Activated naive CD8-positive, alpha-beta T cell treated with anti-CD3 and anti-CD28 coated beads for 36 hours (primary cell): Measurements from ENCODE around the gene PCARE. TPM values are rescaled to one million over a fixed set of nuclear protein-coding genes. Genes with fewer than 3 reads are reported as not detected.

Experiments
- DNase-seq: peaks from one replicate; pipeline ENCODE4 v3.0.0; 2021
- H3K27ac Mint-ChIP-seq: one replicate; pipeline ENCODE4 v1.8.0; 2022; ENCODE audit warnings: mild to moderate bottlenecking, moderate library complexity, mixed read lengths
- H3K27me3 Mint-ChIP-seq: one replicate; pipeline ENCODE4 v1.8.0; 2022; ENCODE audit warnings: mild to moderate bottlenecking, mixed read lengths
- H3K36me3 Mint-ChIP-seq: one replicate; pipeline ENCODE4 v1.8.0; 2021; ENCODE audit warnings: mild to moderate bottlenecking, mixed read lengths
- H3K4me1 Mint-ChIP-seq: one replicate; pipeline ENCODE4 v1.8.0; 2021; ENCODE audit warnings: mixed read lengths
- H3K4me3 Mint-ChIP-seq: one replicate; pipeline ENCODE4 v1.8.0; 2022; ENCODE audit warnings: mild to moderate bottlenecking, moderate library complexity, mixed read lengths
- H3K9me3 Mint-ChIP-seq: one replicate; pipeline ENCODE4 v1.8.0; 2022; ENCODE audit warnings: mixed read lengths
- total RNA-seq, 2 experiments: library from RNA; stranded (reverse); gene quantifications; one replicate each; pipeline ENCODE4 v1.2.3, GENCODE V29; 2021

PCARE gene
- total RNA-seq, 2 experiments from 2014 or later, result not detected

DNA sequence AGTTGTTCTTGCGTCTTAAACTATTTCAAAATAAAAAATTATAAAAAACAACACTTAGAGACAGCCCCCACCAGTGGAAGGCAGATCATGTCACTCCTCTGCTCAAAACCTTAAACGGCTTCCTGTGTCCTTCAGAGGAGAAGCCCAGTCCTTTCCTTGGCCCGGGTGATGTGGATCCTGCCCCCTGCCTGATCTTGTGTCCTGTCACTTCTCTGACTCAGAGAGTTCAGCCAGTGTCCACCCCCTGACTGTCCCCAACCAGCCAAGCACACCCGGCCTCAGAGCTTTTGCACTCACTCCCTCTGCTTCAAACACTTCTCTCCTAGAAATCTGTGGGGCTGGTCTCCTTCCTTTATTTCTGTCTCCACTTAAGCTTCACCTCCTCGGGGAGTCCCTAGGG is 57.8 kb downstream of the PCARE start:
- peaks cover 55% of the 10 kb centered on the region for H3K4me1 Mint-ChIP-seq
- no peak for DNase-seq

DNA sequence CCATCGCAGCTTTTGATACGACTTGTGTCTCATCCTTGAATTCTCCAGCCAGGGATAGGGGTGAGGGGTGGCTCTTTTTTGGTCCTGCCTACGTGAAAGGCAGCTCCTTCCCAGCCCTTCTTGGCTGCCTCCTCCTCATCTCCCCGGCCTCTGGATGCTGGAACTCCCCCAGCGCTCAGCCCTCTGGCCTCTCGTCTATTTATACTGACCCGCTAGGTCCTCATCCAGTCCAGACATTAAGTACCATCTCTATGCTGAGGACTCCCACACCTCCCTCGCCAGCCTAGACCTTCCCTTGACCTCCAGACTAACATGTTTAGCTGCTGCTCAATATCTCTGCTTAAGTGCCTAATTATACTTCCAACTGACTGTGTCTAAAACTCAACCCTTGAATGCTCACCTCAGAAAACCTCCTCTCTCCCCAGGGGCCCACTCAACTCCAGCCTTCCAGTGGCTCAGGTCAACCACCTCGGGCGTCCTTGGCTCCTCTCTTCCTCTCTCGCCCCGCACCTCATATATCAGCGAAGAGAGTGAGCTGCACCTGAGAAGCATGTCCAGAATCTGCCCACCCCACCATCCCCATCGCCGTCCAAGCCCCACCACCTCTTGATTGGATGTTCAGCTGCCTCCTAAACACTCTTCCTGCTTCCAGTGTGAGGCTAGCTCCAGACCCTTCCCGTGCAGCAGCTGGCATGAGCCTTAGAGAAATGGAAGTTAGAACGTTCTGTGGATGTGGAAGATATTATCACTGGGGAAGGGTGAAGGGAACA is 58.4 kb downstream of the PCARE start:
- peaks cover 60% of the 10 kb centered on the region for H3K4me1 Mint-ChIP-seq
- DNase-seq, result no peak
- H3K36me3 Mint-ChIP-seq, result peaks cover 1% of the 10 kb centered on the region
- H3K27ac Mint-ChIP-seq, result peak overlapping the region; percentile 95
- H3K9me3 Mint-ChIP-seq, result no peaks in the 10 kb centered on the region
- H3K27me3 Mint-ChIP-seq, result no peaks in the 10 kb centered on the region
- H3K4me3 Mint-ChIP-seq, result peak overlapping the region; percentile 23

More for the DNA sequence above, 57.8 kb downstream of the PCARE start:
- no peak overlapping the region for H3K4me3 Mint-ChIP-seq
- no peaks in the 10 kb centered on the region for H3K27me3 Mint-ChIP-seq
- no peaks in the 10 kb centered on the region for H3K9me3 Mint-ChIP-seq
- H3K36me3 Mint-ChIP-seq, result peaks cover 1% of the 10 kb centered on the region
- H3K27ac Mint-ChIP-seq, result peak overlapping the region; percentile 10

DNA sequence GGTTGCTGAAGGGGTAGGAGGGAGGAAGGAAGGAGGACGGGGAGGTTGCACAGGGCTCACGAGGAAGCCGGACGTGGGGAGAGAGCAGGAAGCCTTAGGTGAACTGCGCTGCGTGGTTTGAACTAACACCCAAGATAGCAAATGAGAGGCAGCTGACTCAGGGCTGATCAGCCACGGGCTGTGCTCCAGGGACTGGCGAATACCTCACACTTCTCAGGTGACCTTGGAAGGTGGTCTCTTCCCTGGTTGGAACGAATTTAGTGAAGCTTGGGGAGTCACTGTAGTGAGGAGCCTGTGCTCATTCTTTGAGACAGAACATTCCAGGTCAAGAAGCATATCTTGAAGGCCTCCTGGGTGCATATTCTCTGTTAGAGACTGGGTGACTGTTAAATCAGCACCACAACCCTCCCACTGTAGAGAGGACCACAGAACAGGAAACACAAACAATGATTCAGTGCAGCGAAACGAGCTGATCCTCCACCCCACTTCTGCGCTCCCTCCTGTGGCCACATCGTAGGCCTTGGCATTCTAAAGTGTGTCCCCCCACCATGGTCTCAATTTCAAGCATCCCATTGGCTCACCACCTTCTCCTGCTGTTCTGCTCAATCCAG is 59.4 kb downstream of the PCARE start:
- Mint-ChIP-seq H3K4me1 (peaks cover 69% of the 10 kb centered on the region), H3K36me3 (peaks cover 1% of the 10 kb centered on the region), H3K27me3 (no peaks in the 10 kb centered on the region), H3K27ac (peak overlapping the region; percentile 95), H3K9me3 (no peaks in the 10 kb centered on the region), H3K4me3 (peak overlapping the region; percentile 81)
- peak; percentile 68 for DNase-seq

- peaks cover 75% of the 10 kb centered on the region for H3K4me1 Mint-ChIP-seq
- no peaks in the 10 kb centered on the region for H3K27me3 Mint-ChIP-seq
- H3K36me3 Mint-ChIP-seq, result peaks cover 1% of the 10 kb centered on the region
- peak overlapping the region; percentile 81 for H3K4me3 Mint-ChIP-seq
- H3K27ac Mint-ChIP-seq, result peak overlapping the region; percentile 95
- no peak for DNase-seq
- no peaks in the 10 kb centered on the region for H3K9me3 Mint-ChIP-seq
Measured at GRCh38 chr2:29014331-29014730, 60.0 kb downstream of the PCARE start.

GRCh38 chr2:29013057-29013780 is 61.1 kb downstream of the PCARE start:
- Mint-ChIP-seq H3K36me3 (peaks cover 1% of the 10 kb centered on the region), H3K4me3 (peak overlapping the region; percentile 0), H3K9me3 (no peaks in the 10 kb centered on the region), H3K27me3 (no peaks in the 10 kb centered on the region), H3K4me1 (peaks cover 81% of the 10 kb centered on the region), H3K27ac (peak overlapping the region; percentile 31)
- no peak for DNase-seq

DNA sequence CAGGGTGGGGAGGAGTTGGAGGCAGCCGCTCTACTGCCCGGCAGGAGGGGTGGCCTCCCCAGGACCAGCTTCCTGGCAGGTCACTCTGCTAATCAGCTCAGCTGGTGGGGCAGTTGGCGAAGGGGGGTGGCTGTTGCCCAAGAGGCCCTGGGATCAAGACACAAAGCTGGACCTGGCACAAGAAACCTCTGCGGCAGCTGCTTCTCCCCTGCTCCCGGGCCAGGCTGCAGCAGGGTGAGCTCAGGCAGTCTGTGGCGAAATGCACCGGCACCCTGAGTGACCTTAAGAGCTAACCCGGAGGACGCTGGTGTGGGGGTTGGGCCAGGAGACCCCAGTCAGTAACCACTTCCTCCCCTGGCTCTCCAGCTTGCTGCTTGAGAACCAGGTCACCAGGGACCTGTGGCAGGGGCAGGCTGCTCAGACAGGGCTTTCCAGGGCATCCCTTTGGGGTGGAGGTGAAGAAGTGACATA is 62.1 kb downstream of the PCARE start:
- H3K36me3 Mint-ChIP-seq, result peaks cover 1% of the 10 kb centered on the region
- peak overlapping the region; percentile 88 for H3K27ac Mint-ChIP-seq
- peaks cover 79% of the 10 kb centered on the region for H3K4me1 Mint-ChIP-seq
- no peaks in the 10 kb centered on the region for H3K9me3 Mint-ChIP-seq
- peak; percentile 28 for DNase-seq
- no peak overlapping the region for H3K4me3 Mint-ChIP-seq
- no peaks in the 10 kb centered on the region for H3K27me3 Mint-ChIP-seq

Other genes starting within 250 kb of the PCARE start
- gene TRMT61B, start 204.2 kb downstream of the PCARE start, total RNA-seq, result 10 to 100 TPM; 18.9 to 20.6 TPM
- 100 to 1,000 TPM; 179 to 191 TPM for gene WDR43, start 179.9 kb downstream of the PCARE start, total RNA-seq
- 1 to 10 TPM; 1.9 to 2.0 TPM for gene TOGARAM2, start 93.2 kb downstream of the PCARE start, total RNA-seq
- gene CLIP4, start 40.9 kb upstream of the PCARE start, total RNA-seq, result 10 to 100 TPM; 15.8 to 18.7 TPM